Endodermal cell (in vitro differentiated cells): ENCODE results near the gene CEP112. TPM values are rescaled to one million over a fixed set of nuclear protein-coding genes. Genes with fewer than 3 reads are reported as not detected.

Experiments
- DNase-seq: peaks from one replicate; pipeline ENCODE4 v3.0.0-alpha.2; 2017
- H3K27ac ChIP-seq: 2 replicates; pipeline ENCODE4 v1.5.1; 2013; ENCODE audit warnings: mild to moderate bottlenecking, low read depth, low read length, moderate library complexity
- H3K27me3 ChIP-seq: 2 replicates; pipeline ENCODE4 v1.6.1; 2013; ENCODE audit warnings: mild to moderate bottlenecking, low read length, moderate library complexity; ENCODE audit not compliant: insufficient read depth, control insufficient read depth, poor library complexity, severe bottlenecking
- H3K36me3 ChIP-seq: 2 replicates; pipeline ENCODE4 v1.7.0; 2013; ENCODE audit warnings: mild to moderate bottlenecking, low read length, moderate library complexity; ENCODE audit not compliant: control insufficient read depth, insufficient read depth
- H3K4me1 ChIP-seq: one replicate; pipeline ENCODE4 v1.7.0; 2013; ENCODE audit warnings: low read length; ENCODE audit not compliant: control insufficient read depth, insufficient read depth
- H3K4me3 ChIP-seq: 2 replicates; pipeline ENCODE4 v1.5.1; 2013; ENCODE audit warnings: mild to moderate bottlenecking, low read length, moderate library complexity
- H3K9ac ChIP-seq: 2 replicates; pipeline ENCODE4 v1.6.1; 2013; ENCODE audit warnings: mild to moderate bottlenecking, low read length, moderate library complexity; ENCODE audit not compliant: poor library complexity, severe bottlenecking; ENCODE audit errors: extremely low read depth
- H3K9me3 ChIP-seq: 2 replicates; pipeline ENCODE4 v1.6.1; 2013; ENCODE audit warnings: mild to moderate bottlenecking, low read length, moderate library complexity; ENCODE audit not compliant: control insufficient read depth
- H3K27ac Mint-ChIP-seq: 2 replicates; pipeline ENCODE4 v1.8.0; 2020; ENCODE audit warnings: mixed read lengths
- H3K27me3 Mint-ChIP-seq: 2 replicates; pipeline ENCODE4 v1.8.0; 2021; ENCODE audit warnings: mild to moderate bottlenecking, mixed read lengths; ENCODE audit not compliant: insufficient read depth
- H3K36me3 Mint-ChIP-seq: 2 replicates; pipeline ENCODE4 v1.8.0; 2020; ENCODE audit warnings: low read depth, mixed read lengths
- H3K4me1 Mint-ChIP-seq: 2 replicates; pipeline ENCODE4 v1.8.0; 2020; ENCODE audit warnings: mixed read lengths
- H3K4me3 Mint-ChIP-seq: 2 replicates; pipeline ENCODE4 v1.8.0; 2020; ENCODE audit warnings: mild to moderate bottlenecking, moderate library complexity, mixed read lengths
- H3K9me3 Mint-ChIP-seq: 2 replicates; pipeline ENCODE4 v1.8.0; 2020; ENCODE audit warnings: mild to moderate bottlenecking, mixed read lengths
- WGBS, 2 experiments: methylation state at CpG; one replicate each; pipeline versions ENCODE4 v1.1.5 to v1.1.7; 2013; ENCODE audit warnings: missing lambda C conversion rate in 2 of 2, mixed read lengths in 1 of 2; ENCODE audit not compliant: insufficient coverage in 1 of 2, insufficient read length in 1 of 2; 5-methylcytosine and 5-hydroxymethylcytosine counted together
- total RNA-seq, 2 donors: library from RNA; stranded (reverse); fragmentation: NEBNext Ultra II Directional in 1 of 2; extraction: Animal tissue kit (Norgen Biotek cat#: 25700) in 1 of 2; gene quantifications; 2 replicates in 1 of 2; 3 replicates in 1 of 2; pipeline ENCODE4 v1.2.1, GENCODE V29; 2021
- TF ChIP-seq, protein P1 (sequence below): fragments of 200-600 bp; sonication (generic); conservative IDR thresholded peaks from 2 replicates; pipeline ENCODE4 v1.5.0; 2021; ENCODE audit warnings: antibody characterized with exemption, mild to moderate bottlenecking

CEP112 gene
- total RNA-seq, 2 donors from 2014 or later, result 15.2 to 21.4 TPM

DNA sequence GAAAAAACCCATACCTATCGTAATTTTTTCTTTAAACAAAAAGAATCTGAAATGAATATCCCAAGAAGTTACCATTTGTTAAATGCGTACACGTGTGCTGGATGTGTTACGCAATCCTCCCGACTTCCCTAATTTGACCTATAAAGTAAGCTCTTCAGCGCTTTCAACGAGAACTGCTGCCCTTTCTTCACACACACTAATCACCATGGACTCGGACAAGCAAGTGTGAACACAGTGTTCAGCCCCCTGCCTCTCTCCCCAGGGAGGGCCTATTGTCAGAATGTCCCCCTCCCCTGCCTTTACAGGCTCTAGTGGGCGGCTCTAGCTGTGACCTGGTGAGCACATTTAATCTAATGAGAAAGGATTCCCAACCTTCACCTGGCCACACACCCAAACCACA is 216.1 kb downstream of the CEP112 start:
- WGBS, 2 experiments, result 40 to 73% methylated on average over 1 to 9 of the region's 9 CpGs
- Histone ChIP-seq H3K36me3 (no peaks in the 10 kb centered on the region), H3K4me3 (no peak overlapping the region), H3K27ac (no peak overlapping the region), H3K9ac (no peak overlapping the region), H3K27me3 (no peaks in the 10 kb centered on the region), H3K9me3 (peaks cover 9% of the 10 kb centered on the region), H3K4me1 (peaks cover 4% of the 10 kb centered on the region)
- TF ChIP-seq, protein P1, sequence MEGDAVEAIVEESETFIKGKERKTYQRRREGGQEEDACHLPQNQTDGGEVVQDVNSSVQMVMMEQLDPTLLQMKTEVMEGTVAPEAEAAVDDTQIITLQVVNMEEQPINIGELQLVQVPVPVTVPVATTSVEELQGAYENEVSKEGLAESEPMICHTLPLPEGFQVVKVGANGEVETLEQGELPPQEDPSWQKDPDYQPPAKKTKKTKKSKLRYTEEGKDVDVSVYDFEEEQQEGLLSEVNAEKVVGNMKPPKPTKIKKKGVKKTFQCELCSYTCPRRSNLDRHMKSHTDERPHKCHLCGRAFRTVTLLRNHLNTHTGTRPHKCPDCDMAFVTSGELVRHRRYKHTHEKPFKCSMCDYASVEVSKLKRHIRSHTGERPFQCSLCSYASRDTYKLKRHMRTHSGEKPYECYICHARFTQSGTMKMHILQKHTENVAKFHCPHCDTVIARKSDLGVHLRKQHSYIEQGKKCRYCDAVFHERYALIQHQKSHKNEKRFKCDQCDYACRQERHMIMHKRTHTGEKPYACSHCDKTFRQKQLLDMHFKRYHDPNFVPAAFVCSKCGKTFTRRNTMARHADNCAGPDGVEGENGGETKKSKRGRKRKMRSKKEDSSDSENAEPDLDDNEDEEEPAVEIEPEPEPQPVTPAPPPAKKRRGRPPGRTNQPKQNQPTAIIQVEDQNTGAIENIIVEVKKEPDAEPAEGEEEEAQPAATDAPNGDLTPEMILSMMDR, result no peak
- Mint-ChIP-seq H3K27ac (no peak overlapping the region), H3K4me1 (peaks cover 4% of the 10 kb centered on the region), H3K4me3 (no peak overlapping the region), H3K9me3 (peaks cover under 1% of the 10 kb centered on the region), H3K36me3 (no peaks in the 10 kb centered on the region), H3K27me3 (no peaks in the 10 kb centered on the region)
- DNase-seq, result peak; percentile 69

DNA sequence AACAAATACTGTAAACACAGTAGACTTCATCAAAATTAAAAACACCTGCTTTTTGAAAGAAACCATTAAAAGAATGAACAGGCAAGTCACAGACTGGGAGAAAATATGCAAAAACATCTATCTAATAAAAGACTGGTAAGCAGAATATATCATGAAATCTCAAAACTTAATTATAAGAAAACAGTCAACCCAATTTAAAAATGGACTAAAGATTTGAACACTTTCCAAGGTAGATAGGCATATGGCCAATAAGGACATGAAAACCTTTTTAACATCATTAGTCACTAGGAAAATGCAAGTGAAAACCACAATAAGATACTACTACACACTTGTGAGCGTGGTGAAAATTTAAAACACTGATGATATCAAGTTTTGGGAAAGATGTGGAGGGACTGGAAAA is 218.7 kb downstream of the CEP112 start:
- TF ChIP-seq, protein P1, result no peak
- 30 to 40% methylated on average over 1 of the region's 1 CpG for WGBS, 2 experiments
- no peaks in the 10 kb centered on the region for H3K36me3 ChIP-seq
- no peaks in the 10 kb centered on the region for H3K36me3 Mint-ChIP-seq
- H3K27ac Mint-ChIP-seq, result no peak overlapping the region
- no peak overlapping the region for H3K9ac ChIP-seq
- no peaks in the 10 kb centered on the region for H3K27me3 ChIP-seq
- peaks cover 5% of the 10 kb centered on the region for H3K9me3 Mint-ChIP-seq
- no peak for DNase-seq
- H3K9me3 ChIP-seq, result peaks cover 26% of the 10 kb centered on the region
- H3K4me3 Mint-ChIP-seq, result no peak overlapping the region
- peaks cover 4% of the 10 kb centered on the region for H3K4me1 Mint-ChIP-seq
- H3K27ac ChIP-seq, result no peak overlapping the region
- peaks cover 4% of the 10 kb centered on the region for H3K4me1 ChIP-seq
- H3K27me3 Mint-ChIP-seq, result no peaks in the 10 kb centered on the region
- no peak overlapping the region for H3K4me3 ChIP-seq

- Histone ChIP-seq H3K36me3 (no peaks in the 10 kb centered on the region), H3K9me3 (peaks cover 26% of the 10 kb centered on the region), H3K4me1 (no peaks in the 10 kb centered on the region), H3K9ac (no peak overlapping the region), H3K27me3 (no peaks in the 10 kb centered on the region), H3K4me3 (no peak overlapping the region), H3K27ac (no peak overlapping the region)
- H3K9me3 Mint-ChIP-seq, result peaks cover 12% of the 10 kb centered on the region
- H3K4me3 Mint-ChIP-seq, result no peak overlapping the region
- H3K4me1 Mint-ChIP-seq, result no peaks in the 10 kb centered on the region
- no peak for DNase-seq
- TF ChIP-seq, protein P1, result no peak
- no peaks in the 10 kb centered on the region for H3K27me3 Mint-ChIP-seq
- H3K27ac Mint-ChIP-seq, result no peak overlapping the region
- peaks cover 6% of the 10 kb centered on the region for H3K36me3 Mint-ChIP-seq
- WGBS, 2 experiments, result 95 to 100% methylated on average over 2 of the region's 2 CpGs
Observed at GRCh38 chr17:65967372-65967771, 224.6 kb downstream of the CEP112 start.
